DND-41 (cell line): ENCODE results near the gene SERPIND1.

Experiments
- CTCF ChIP-seq: IDR thresholded peaks from 2 replicates; pipeline ENCODE4 v1.5.1; 2012; ENCODE audit warnings: borderline replicate concordance, low read length, moderate library complexity, mild to moderate bottlenecking; ENCODE audit not compliant: poor library complexity, severe bottlenecking; ENCODE audit errors: extremely low read depth
- EZH2 ChIP-seq: IDR thresholded peaks from 3 replicates; pipeline ENCODE4 v1.6.1; 2012; ENCODE audit warnings: borderline replicate concordance, low read depth, mild to moderate bottlenecking, moderate library complexity, low read length, inconsistent platforms; ENCODE audit not compliant: severe bottlenecking

GRCh38 chr22:20749453-20749852 is 24.5 kb upstream of the SERPIND1 start:
- no peak for TF ChIP-seq CTCF
- no peak for TF ChIP-seq EZH2
